K562 treated with DMSO at 1 percent for 48 hours (cell line): ENCODE results near the gene PRRT3. TPM values are rescaled to one million over a fixed set of nuclear protein-coding genes. Genes with fewer than 3 reads are reported as not detected.

Experiments
- total RNA-seq: library from RNA; unstranded; fragments of 300-600 nt; gene quantifications from 2 replicates; pipeline ENCODE4 v1.2.3, GENCODE V29; 2022; ENCODE audit warnings: low replicate concordance; ENCODE audit errors: extremely low read depth

PRRT3 gene
- not detected in 2 replicates for total RNA-seq

DNA sequence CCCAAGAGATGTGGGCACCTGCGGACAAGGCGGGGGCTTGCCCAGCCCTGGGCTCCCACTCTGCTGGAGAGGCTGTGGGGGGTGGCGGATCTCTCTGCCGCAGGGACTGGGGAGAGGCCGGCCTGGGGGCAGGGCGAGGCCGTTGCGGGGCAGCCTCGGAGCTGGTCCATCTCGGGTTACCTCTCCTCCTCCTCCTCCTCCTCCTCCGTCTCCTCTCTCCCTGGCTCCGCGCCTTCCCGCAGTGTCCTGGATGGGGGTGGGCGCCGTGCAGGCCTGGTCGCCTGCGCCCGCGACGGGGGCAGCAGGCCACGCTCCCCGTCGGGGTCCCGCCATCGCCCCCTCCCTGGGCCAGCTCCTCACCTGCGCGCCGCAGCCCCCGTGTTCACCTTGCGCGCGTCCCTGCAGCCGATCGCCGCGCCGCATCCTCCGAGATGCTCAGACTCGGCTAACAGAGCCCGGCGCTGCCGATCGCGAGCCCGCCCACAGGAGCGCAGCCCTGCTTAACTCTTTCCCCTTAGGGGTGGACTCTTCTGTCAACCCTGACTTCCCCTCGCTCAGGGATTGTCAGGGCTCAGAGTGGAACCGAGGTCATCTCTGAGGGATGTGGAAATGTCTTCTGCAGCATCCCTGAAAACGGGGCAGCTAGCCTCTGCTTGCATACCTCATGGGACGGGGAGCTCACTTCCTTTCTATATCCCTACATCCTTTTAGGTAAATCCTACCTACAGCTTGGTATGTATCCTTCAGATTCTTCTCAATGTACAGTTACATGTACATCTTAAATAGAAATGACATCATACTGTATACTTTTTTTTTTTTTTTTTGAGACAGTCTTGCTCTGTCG, at the start of gene PRRT3:
PRRT3 (minus strand) TSS at position 447 of the 844 bp plus-strand sequence. CDS start 2,293 bp downstream, outside the sequence.

GRCh38 chr3:9933561-9934234, 18.5 kb downstream of the PRRT3 start, which contains the start of gene CRELD1:
Gene CRELD1, plus strand, starts transcription at chr3:9933834. Its CDS starts 605 bp downstream, at chr3:9934439.

GRCh38 chr3:9916734-9917680, 35.2 kb downstream of the PRRT3 start, which contains the start of gene IL17RC:
Gene IL17RC, plus strand, starts transcription at chr3:9917098. Its CDS starts 218 bp downstream, at chr3:9917316.

DNA sequence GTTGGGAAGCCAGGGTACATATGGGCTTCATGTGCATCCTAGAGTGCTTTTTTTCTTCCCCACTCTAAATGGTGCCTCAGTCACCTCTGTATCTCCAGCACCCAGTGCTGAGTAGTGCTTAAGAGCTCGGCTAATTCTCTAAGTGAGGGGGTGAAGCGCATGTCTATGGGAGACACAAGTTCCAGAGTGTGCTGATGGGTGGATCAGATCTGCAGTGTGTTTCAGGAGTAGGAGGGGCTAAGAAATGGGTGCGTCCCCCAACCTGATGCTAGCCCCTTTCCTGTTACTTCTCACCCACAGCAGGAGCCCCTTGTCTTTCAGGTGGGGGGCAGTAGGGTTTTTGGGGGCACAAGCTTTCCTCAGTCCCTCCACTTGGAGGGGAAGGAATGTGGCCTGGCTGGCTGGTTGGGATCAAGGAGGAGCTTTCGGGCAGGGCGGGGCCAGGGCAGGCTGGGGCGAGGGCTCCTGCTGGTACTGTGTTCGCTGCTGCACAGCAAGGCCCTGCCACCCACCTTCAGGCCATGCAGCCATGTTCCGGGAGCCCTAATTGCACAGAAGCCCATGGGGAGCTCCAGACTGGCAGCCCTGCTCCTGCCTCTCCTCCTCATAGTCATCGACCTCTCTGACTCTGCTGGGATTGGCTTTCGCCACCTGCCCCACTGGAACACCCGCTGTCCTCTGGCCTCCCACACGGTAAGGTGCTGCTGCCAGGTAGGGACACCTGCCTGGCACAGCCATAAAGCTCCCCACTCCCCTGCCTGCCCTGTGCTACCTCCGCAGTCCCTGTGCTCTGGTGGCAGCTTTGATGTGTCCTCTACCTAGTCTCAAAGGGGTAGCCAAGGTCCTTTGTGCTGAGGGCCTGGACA, 49.6 kb downstream of the PRRT3 start, which contains the start of gene IL17RE:
IL17RE (plus strand) TSS at position 477 of the 866 bp plus-strand sequence; CDS start at position 562, 85 bp downstream.

Other genes with a start within 250 kb of the PRRT3 start
- not detected in 2 replicates for gene CPNE9, start 248.6 kb downstream of the PRRT3 start, total RNA-seq
- gene BRPF1, start 220.7 kb downstream of the PRRT3 start, total RNA-seq = not detected in 2 replicates
- gene OGG1, start 202.5 kb downstream of the PRRT3 start, total RNA-seq = not detected in 2 replicates
- not detected in 2 replicates for gene CAMK1, start 182.5 kb downstream of the PRRT3 start, total RNA-seq
- not detected in 2 replicates for gene TADA3, start 159.9 kb downstream of the PRRT3 start, total RNA-seq
- gene ARPC4, start 159.3 kb downstream of the PRRT3 start, total RNA-seq = not detected in 2 replicates
- not detected in 2 replicates for gene TTLL3, start 142.1 kb downstream of the PRRT3 start, total RNA-seq
- gene RPUSD3, start 108.4 kb downstream of the PRRT3 start, total RNA-seq = not detected in 2 replicates
- gene CIDEC, start 72.2 kb downstream of the PRRT3 start, total RNA-seq = not detected in 2 replicates
- gene JAGN1, start 61.8 kb downstream of the PRRT3 start, total RNA-seq = not detected in 2 replicates
- not detected in 2 replicates for gene IL17RE, start 49.6 kb downstream of the PRRT3 start, total RNA-seq
- not detected in 2 replicates for gene IL17RC, start 35.3 kb downstream of the PRRT3 start, total RNA-seq
- gene CRELD1, start 18.6 kb downstream of the PRRT3 start, total RNA-seq = not detected in 2 replicates
- gene EMC3, start 34.4 kb upstream of the PRRT3 start, total RNA-seq = not detected in 2 replicates
- gene FANCD2, start 74.0 kb upstream of the PRRT3 start, total RNA-seq = not detected in 2 replicates
- gene FANCD2OS, start 155.8 kb upstream of the PRRT3 start, total RNA-seq = not detected in 2 replicates
- gene BRK1, start 163.3 kb upstream of the PRRT3 start, total RNA-seq = not detected in 2 replicates
- gene VHL, start 189.4 kb upstream of the PRRT3 start, total RNA-seq = not detected in 2 replicates
- gene IRAK2, start 212.5 kb upstream of the PRRT3 start, total RNA-seq = not detected in 2 replicates